Activated naive CD8-positive, alpha-beta T cell treated with anti-CD3 and anti-CD28 coated beads for 36 hours (primary cell): Measurements from ENCODE around the gene ST8SIA4. TPM values are rescaled to one million over a fixed set of nuclear protein-coding genes. Genes with fewer than 3 reads are reported as not detected.

Source experiments
- DNase-seq: peaks from one replicate; pipeline ENCODE4 v3.0.0; 2021
- H3K27ac Mint-ChIP-seq: one replicate; pipeline ENCODE4 v1.8.0; 2022; ENCODE audit warnings: mild to moderate bottlenecking, moderate library complexity, mixed read lengths
- H3K27me3 Mint-ChIP-seq: one replicate; pipeline ENCODE4 v1.8.0; 2022; ENCODE audit warnings: mild to moderate bottlenecking, mixed read lengths
- H3K36me3 Mint-ChIP-seq: one replicate; pipeline ENCODE4 v1.8.0; 2021; ENCODE audit warnings: mild to moderate bottlenecking, mixed read lengths
- H3K4me1 Mint-ChIP-seq: one replicate; pipeline ENCODE4 v1.8.0; 2021; ENCODE audit warnings: mixed read lengths
- H3K4me3 Mint-ChIP-seq: one replicate; pipeline ENCODE4 v1.8.0; 2022; ENCODE audit warnings: mild to moderate bottlenecking, moderate library complexity, mixed read lengths
- H3K9me3 Mint-ChIP-seq: one replicate; pipeline ENCODE4 v1.8.0; 2022; ENCODE audit warnings: mixed read lengths
- total RNA-seq, 2 experiments: library from RNA; stranded (reverse); gene quantifications; one replicate each; pipeline ENCODE4 v1.2.3, GENCODE V29; 2021

ST8SIA4 gene
- total RNA-seq, 2 experiments from 2014 or later, result 14.6 to 17.3 TPM

- H3K9me3 Mint-ChIP-seq, result no peaks in the 10 kb centered on the region
- H3K27ac Mint-ChIP-seq, result no peak overlapping the region
- peaks cover 13% of the 10 kb centered on the region for H3K36me3 Mint-ChIP-seq
- no peaks in the 10 kb centered on the region for H3K27me3 Mint-ChIP-seq
- peaks cover 31% of the 10 kb centered on the region for H3K4me1 Mint-ChIP-seq
- no peak for DNase-seq
- no peak overlapping the region for H3K4me3 Mint-ChIP-seq
These were observed 76.9 kb downstream of the ST8SIA4 start for GRCh38 chr5:100826133-100826532.

- peaks cover 42% of the 10 kb centered on the region for H3K4me1 Mint-ChIP-seq
- H3K4me3 Mint-ChIP-seq, result no peak overlapping the region
These were observed 78.4 kb downstream of the ST8SIA4 start for GRCh38 chr5:100824635-100825034.

GRCh38 chr5:100823812-100824211 lies 79.3 kb downstream of the ST8SIA4 start:
- Mint-ChIP-seq H3K9me3 (no peaks in the 10 kb centered on the region), H3K36me3 (peaks cover 19% of the 10 kb centered on the region), H3K27ac (no peak overlapping the region), H3K4me1 (peaks cover 37% of the 10 kb centered on the region), H3K4me3 (no peak overlapping the region), H3K27me3 (no peaks in the 10 kb centered on the region)
- DNase-seq, result no peak

More at GRCh38 chr5:100824635-100825034, 78.4 kb downstream of the ST8SIA4 start:
- DNase-seq, result no peak
- Mint-ChIP-seq H3K27me3 (no peaks in the 10 kb centered on the region), H3K36me3 (peaks cover 24% of the 10 kb centered on the region), H3K27ac (no peak overlapping the region), H3K9me3 (no peaks in the 10 kb centered on the region)

- no peaks in the 10 kb centered on the region for H3K27me3 Mint-ChIP-seq
- H3K36me3 Mint-ChIP-seq, result peaks cover 17% of the 10 kb centered on the region
- H3K27ac Mint-ChIP-seq, result no peak overlapping the region
- no peaks in the 10 kb centered on the region for H3K9me3 Mint-ChIP-seq
- H3K4me3 Mint-ChIP-seq, result no peak overlapping the region
- DNase-seq, result no peak
- H3K4me1 Mint-ChIP-seq, result peaks cover 33% of the 10 kb centered on the region
These were observed 81.3 kb downstream of the ST8SIA4 start for GRCh38 chr5:100821751-100822150.

GRCh38 chr5:100818340-100818739 lies 84.7 kb downstream of the ST8SIA4 start:
- no peak for DNase-seq
- no peaks in the 10 kb centered on the region for H3K27me3 Mint-ChIP-seq
- peak overlapping the region; percentile 69 for H3K27ac Mint-ChIP-seq
- peaks cover 13% of the 10 kb centered on the region for H3K36me3 Mint-ChIP-seq
- H3K4me1 Mint-ChIP-seq, result peaks cover 38% of the 10 kb centered on the region
- H3K9me3 Mint-ChIP-seq, result no peaks in the 10 kb centered on the region
- H3K4me3 Mint-ChIP-seq, result no peak overlapping the region

GRCh38 chr5:100803397-100803796 lies 99.7 kb downstream of the ST8SIA4 start:
- Mint-ChIP-seq H3K4me3 (no peak overlapping the region), H3K27ac (no peak overlapping the region), H3K9me3 (peaks cover 13% of the 10 kb centered on the region), H3K27me3 (no peaks in the 10 kb centered on the region), H3K36me3 (peaks cover 3% of the 10 kb centered on the region), H3K4me1 (no peaks in the 10 kb centered on the region)
- DNase-seq, result no peak

- Mint-ChIP-seq H3K4me1 (no peaks in the 10 kb centered on the region), H3K4me3 (no peak overlapping the region), H3K36me3 (peaks cover 3% of the 10 kb centered on the region), H3K9me3 (peaks cover 13% of the 10 kb centered on the region), H3K27ac (no peak overlapping the region), H3K27me3 (no peaks in the 10 kb centered on the region)
- DNase-seq, result no peak
These were observed 100.9 kb downstream of the ST8SIA4 start for GRCh38 chr5:100802208-100802607.

- Mint-ChIP-seq H3K4me3 (no peak overlapping the region), H3K27ac (no peak overlapping the region), H3K9me3 (peaks cover 13% of the 10 kb centered on the region), H3K4me1 (no peaks in the 10 kb centered on the region), H3K27me3 (no peaks in the 10 kb centered on the region), H3K36me3 (peaks cover 5% of the 10 kb centered on the region)
- no peak for DNase-seq
These were observed 102.5 kb downstream of the ST8SIA4 start for GRCh38 chr5:100800562-100800961.

DNA sequence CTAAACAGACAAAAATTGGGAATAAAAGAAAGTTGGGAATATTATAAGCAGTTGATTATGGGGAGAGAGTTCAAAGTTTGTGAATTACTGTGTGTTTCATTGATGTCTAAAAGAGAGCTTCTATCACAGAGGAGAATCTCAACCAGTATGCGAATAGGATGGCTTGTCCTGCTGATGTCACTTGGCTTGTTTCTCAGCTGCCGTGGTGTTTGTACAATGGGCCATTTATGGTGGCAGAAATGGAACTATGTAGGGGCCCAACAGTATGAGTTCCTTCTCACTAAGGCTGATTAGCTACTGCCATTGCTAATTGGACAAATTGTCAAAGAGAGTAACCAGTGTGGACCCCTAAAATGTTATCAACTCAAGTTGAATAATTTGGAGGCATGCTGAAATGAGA lies 103.9 kb downstream of the ST8SIA4 start:
- peaks cover 17% of the 10 kb centered on the region for H3K9me3 Mint-ChIP-seq
- no peaks in the 10 kb centered on the region for H3K4me1 Mint-ChIP-seq
- DNase-seq, result no peak
- no peak overlapping the region for H3K4me3 Mint-ChIP-seq
- no peak overlapping the region for H3K27ac Mint-ChIP-seq
- no peaks in the 10 kb centered on the region for H3K27me3 Mint-ChIP-seq
- H3K36me3 Mint-ChIP-seq, result peaks cover 5% of the 10 kb centered on the region

DNA sequence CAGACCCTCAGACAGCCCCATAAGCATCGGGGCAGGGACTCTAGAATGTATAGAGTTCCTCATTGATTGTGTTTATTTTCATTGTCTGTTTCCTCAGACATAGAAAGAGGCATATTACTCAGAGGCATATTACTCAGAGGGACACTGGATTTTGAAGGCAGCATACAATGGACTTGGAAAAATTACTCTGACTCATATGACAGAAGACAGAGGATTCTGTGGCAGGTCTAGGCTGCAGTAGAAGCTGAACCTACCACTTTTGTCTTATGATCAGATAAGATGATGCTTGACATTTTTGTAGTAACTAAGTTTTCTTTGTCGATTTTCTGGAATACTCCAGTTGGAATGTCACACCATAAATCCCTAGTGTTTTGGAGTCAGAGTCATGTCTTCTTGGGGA lies 105.2 kb downstream of the ST8SIA4 start:
- Mint-ChIP-seq H3K4me3 (no peak overlapping the region), H3K36me3 (peaks cover 6% of the 10 kb centered on the region), H3K4me1 (no peaks in the 10 kb centered on the region), H3K27me3 (no peaks in the 10 kb centered on the region), H3K27ac (no peak overlapping the region), H3K9me3 (peaks cover 17% of the 10 kb centered on the region)
- DNase-seq, result no peak

- Mint-ChIP-seq H3K4me1 (no peaks in the 10 kb centered on the region), H3K4me3 (no peak overlapping the region), H3K27ac (no peak overlapping the region), H3K9me3 (peaks cover 13% of the 10 kb centered on the region), H3K36me3 (peaks cover 6% of the 10 kb centered on the region), H3K27me3 (no peaks in the 10 kb centered on the region)
- no peak for DNase-seq
These were observed 106.2 kb downstream of the ST8SIA4 start for GRCh38 chr5:100796851-100797250.

- Mint-ChIP-seq H3K4me1 (peaks cover 6% of the 10 kb centered on the region), H3K4me3 (no peak overlapping the region), H3K27me3 (no peaks in the 10 kb centered on the region), H3K9me3 (peaks cover 9% of the 10 kb centered on the region), H3K27ac (no peak overlapping the region), H3K36me3 (peaks cover 6% of the 10 kb centered on the region)
- no peak for DNase-seq
These were observed 108.2 kb downstream of the ST8SIA4 start for GRCh38 chr5:100794844-100795243.

DNA sequence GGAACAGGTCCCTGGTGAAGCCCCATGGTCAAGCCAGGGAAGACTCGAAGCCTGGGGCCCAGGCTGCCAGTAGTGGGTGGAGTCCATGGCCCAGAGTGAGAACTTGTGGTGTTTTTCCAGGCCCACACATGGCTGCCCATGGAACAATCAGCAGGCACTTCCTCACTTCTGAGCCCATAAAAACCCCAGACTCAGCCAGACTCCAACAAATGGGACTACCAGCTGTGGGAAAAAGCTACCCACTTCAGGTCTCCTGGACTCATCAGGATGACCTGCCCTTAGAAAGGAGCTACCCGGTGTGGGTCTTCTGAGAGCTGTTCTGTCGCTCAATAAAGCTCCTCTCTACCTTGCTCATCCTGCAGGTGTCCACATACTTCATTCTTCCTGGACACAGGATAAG lies 108.9 kb downstream of the ST8SIA4 start:
- H3K4me1 Mint-ChIP-seq, result peaks cover 6% of the 10 kb centered on the region
- H3K36me3 Mint-ChIP-seq, result peaks cover 6% of the 10 kb centered on the region
- H3K4me3 Mint-ChIP-seq, result no peak overlapping the region
- DNase-seq, result no peak
- H3K27me3 Mint-ChIP-seq, result no peaks in the 10 kb centered on the region
- no peak overlapping the region for H3K27ac Mint-ChIP-seq
- H3K9me3 Mint-ChIP-seq, result peaks cover 9% of the 10 kb centered on the region

DNA sequence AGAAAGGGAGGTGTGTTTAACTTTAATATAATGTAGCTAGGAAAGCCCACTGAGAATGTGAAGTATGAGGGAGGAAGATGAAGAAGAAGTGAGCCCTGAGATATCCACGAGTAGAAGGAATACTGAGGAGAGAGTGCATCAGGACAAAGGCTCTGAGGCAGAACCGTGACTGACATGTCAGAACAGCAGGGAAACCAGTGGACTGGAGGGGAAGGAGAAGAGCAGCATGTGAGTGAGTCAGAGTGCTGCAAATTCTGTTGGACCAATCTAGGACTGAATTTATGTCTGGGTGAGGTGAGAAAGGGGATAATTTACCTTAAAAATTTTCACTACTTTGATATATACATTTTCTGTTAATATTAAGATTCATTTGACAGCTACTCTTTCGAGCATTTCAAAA lies 110.3 kb downstream of the ST8SIA4 start:
- DNase-seq, result no peak
- peaks cover 9% of the 10 kb centered on the region for H3K4me1 Mint-ChIP-seq
- H3K9me3 Mint-ChIP-seq, result peaks cover 9% of the 10 kb centered on the region
- H3K27ac Mint-ChIP-seq, result no peak overlapping the region
- no peaks in the 10 kb centered on the region for H3K27me3 Mint-ChIP-seq
- peaks cover 6% of the 10 kb centered on the region for H3K36me3 Mint-ChIP-seq
- H3K4me3 Mint-ChIP-seq, result no peak overlapping the region

DNA sequence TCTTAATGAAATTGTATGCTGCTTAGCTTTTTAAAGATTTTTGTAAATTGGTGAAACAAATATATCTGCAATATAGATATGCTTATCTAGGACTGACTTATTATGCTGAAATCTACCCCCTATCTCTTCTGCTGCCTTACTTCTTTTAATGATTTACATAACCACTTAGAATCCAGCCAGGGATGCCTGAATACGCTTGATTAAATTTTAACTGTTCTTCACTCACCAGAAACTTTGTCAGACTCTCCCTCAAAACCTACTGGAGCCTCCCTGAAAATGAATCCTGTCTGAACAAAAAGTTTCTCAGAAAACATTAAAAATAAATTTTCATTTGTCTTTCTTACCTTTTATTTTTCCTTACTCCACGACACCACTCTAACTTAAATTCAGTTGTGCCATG lies 111.7 kb downstream of the ST8SIA4 start:
- Mint-ChIP-seq H3K27me3 (no peaks in the 10 kb centered on the region), H3K9me3 (peaks cover 9% of the 10 kb centered on the region)

GRCh38 chr5:100790951-100791350 lies 112.1 kb downstream of the ST8SIA4 start:
- H3K4me1 Mint-ChIP-seq, result peaks cover 9% of the 10 kb centered on the region
- no peak for DNase-seq
- H3K9me3 Mint-ChIP-seq, result peaks cover 9% of the 10 kb centered on the region

More for the DNA sequence above, 111.7 kb downstream of the ST8SIA4 start:
- H3K36me3 Mint-ChIP-seq, result peaks cover 6% of the 10 kb centered on the region
- peaks cover 9% of the 10 kb centered on the region for H3K4me1 Mint-ChIP-seq
- no peak overlapping the region for H3K4me3 Mint-ChIP-seq
- DNase-seq, result no peak
- H3K27ac Mint-ChIP-seq, result no peak overlapping the region

More at GRCh38 chr5:100790951-100791350, 112.1 kb downstream of the ST8SIA4 start:
- Mint-ChIP-seq H3K27me3 (no peaks in the 10 kb centered on the region), H3K4me3 (no peak overlapping the region), H3K36me3 (peaks cover 6% of the 10 kb centered on the region), H3K27ac (no peak overlapping the region)
